MCF 10A (cell line): Measurements from ENCODE around the gene PRPF38A. TPM values are rescaled to one million over a fixed set of nuclear protein-coding genes. Genes with fewer than 3 reads are reported as not detected.

Experiments
- BruUV-seq: library from RNA; stranded (reverse); fragments of 400-500 nt; replicated peaks from 2 replicates; lab custom pipeline; 2021; lab: Mats Ljungman, UMichigan
- CTCF ChIA-PET: fragments of 300-600 bp; sonication (Branson Sonifier 250); formaldehyde crosslinking; extraction: SDS; loops from one replicate; lab custom pipeline; 2021; ENCODE audit warnings: antibody characterized with exemption, inconsistent platforms; lab: Yijun Ruan, JAX
- POLR2A ChIA-PET: fragments of 300-600, 350-650 bp; sonication (Branson Sonifier 250); formaldehyde crosslinking; extraction: SDS; loops from one replicate; lab custom pipeline; 2020; ENCODE audit warnings: antibody characterized with exemption, inconsistent platforms; lab: Yijun Ruan, JAX
- DNase-seq: peaks from one replicate; pipeline ENCODE4 v3.0.0-alpha.2; 2018; ENCODE audit not compliant: unreplicated experiment
- H3K27ac Mint-ChIP-seq: one replicate; pipeline ENCODE4 v1.8.0; 2022; ENCODE audit warnings: mild to moderate bottlenecking, low read depth, mixed read lengths; ENCODE audit not compliant: unreplicated experiment
- H3K27me3 Mint-ChIP-seq: one replicate; pipeline ENCODE4 v1.8.0; 2022; ENCODE audit warnings: mixed read lengths; ENCODE audit not compliant: insufficient read depth, unreplicated experiment
- H3K36me3 Mint-ChIP-seq: one replicate; pipeline ENCODE4 v1.8.0; 2022; ENCODE audit warnings: mild to moderate bottlenecking, moderate library complexity, mixed read lengths; ENCODE audit not compliant: insufficient read depth, unreplicated experiment
- H3K4me1 Mint-ChIP-seq: one replicate; pipeline ENCODE4 v1.8.0; 2022; ENCODE audit warnings: mixed read lengths; ENCODE audit not compliant: insufficient read depth, unreplicated experiment
- H3K4me3 Mint-ChIP-seq: one replicate; pipeline ENCODE4 v1.8.0; 2022; ENCODE audit warnings: mild to moderate bottlenecking, moderate library complexity, mixed read lengths; ENCODE audit not compliant: unreplicated experiment
- H3K9me3 Mint-ChIP-seq: one replicate; pipeline ENCODE4 v1.8.0; 2022; ENCODE audit warnings: mixed read lengths; ENCODE audit not compliant: unreplicated experiment
- CTCF ChIP-seq: fragments of 200-600 bp; IDR thresholded peaks from one replicate; pipeline ENCODE4 v1.8.0; 2022; ENCODE audit warnings: antibody characterized with exemption, mild to moderate bottlenecking; ENCODE audit not compliant: unreplicated experiment
- intact Hi-C: fragments of 100-400 bp; cut with micrococcal nuclease; formaldehyde crosslinking; loops from 2 replicates; pipeline ENCODE4 v1.14.1; 2022
- total RNA-seq: library from RNA; stranded (reverse); gene quantifications from 2 replicates; pipeline ENCODE4 v1.2.3, GENCODE V29; 2022

Gene PRPF38A
- total RNA-seq, 1 experiment from 2014 or later = 63.8 TPM

DNA sequence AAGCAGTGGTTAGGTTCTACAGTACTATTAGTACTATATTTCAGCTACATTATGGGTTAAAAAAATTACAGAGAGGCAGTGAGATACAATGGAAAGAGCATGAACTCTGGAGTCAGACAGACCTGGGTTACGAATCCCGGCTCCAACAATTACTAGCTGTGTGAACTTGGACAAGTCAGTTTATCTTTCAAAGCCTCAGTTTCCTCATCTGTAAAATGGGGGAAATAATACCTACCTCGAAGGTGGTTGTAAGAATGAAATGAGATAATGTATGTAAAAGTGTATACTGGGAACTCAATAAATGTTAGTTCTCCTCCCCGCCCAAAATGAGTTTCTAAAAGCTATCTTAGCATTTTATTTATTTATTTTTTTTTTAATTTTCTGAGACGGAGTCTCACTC, 59.5 kb downstream of the PRPF38A start:
- ChIA-PET POLR2A (interaction anchor here (0.8 to 2.3 kb wide), 3 partner anchors 10 to 17 kb away, joined by 4 to 7 read pairs (median 6); no protein-coding TSS in a partner anchor), CTCF (interaction anchor here (0.6 to 1.5 kb wide), 3 partner anchors 222 to 321 kb away, joined by 3 to 12 read pairs (median 3); no protein-coding TSS in a partner anchor)
- Mint-ChIP-seq H3K36me3 (peaks cover 85% of the 10 kb centered on the region), H3K4me3 (no peak overlapping the region), H3K4me1 (peaks cover 12% of the 10 kb centered on the region), H3K9me3 (no peaks in the 10 kb centered on the region), H3K27ac (no peak overlapping the region), H3K27me3 (no peaks in the 10 kb centered on the region)
- intact Hi-C loops = loop anchor here (5.0 to 10.0 kb wide), 2 partner anchors 88 to 201 kb away; partner anchors contain the start of gene TUT4
- BruUV-seq = no TSS peak
- TF ChIP-seq CTCF = no peak
- DNase-seq = no peak

DNA sequence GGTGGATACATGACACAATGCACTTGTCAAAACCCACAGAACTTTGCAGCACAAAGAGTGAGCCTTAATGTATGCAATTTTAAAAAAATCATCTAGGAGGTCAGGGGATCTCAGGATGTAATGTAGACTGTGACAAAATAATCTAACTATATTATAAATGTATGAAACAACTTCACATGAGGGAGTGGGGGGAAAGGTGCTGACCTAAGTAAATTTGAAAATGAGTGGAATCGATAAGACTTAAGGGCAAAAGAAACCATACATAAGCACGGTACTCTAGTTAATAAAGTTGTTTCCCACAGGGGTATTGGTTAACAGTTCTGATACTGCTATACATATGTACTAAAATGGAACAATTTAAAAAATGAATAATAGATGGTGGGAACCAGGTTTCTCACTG, 64.7 kb downstream of the PRPF38A start:
- Mint-ChIP-seq H3K4me1 (peaks cover 5% of the 10 kb centered on the region), H3K36me3 (peaks cover 65% of the 10 kb centered on the region), H3K27ac (no peak overlapping the region), H3K4me3 (no peak overlapping the region), H3K9me3 (no peaks in the 10 kb centered on the region), H3K27me3 (no peaks in the 10 kb centered on the region)
- CTCF ChIA-PET = no interaction called here
- intact Hi-C loops = loop anchor here (10.0 kb wide), 1 partner anchor 196 kb away; no protein-coding TSS in a partner anchor
- DNase-seq = no peak
- BruUV-seq = no TSS peak
- POLR2A ChIA-PET = interaction anchor here (0.7 kb wide), 1 partner anchor 35 kb away, joined by 4 read pairs; no protein-coding TSS in a partner anchor
- no peak for TF ChIP-seq CTCF

Other genes starting within 250 kb of the PRPF38A start
- gene CC2D1B, start 38.4 kb upstream of the PRPF38A start, total RNA-seq = 28.4 and 29.5 TPM in 2 replicates
- 1.8 and 2.7 TPM in 2 replicates for gene ORC1, start 179 bp upstream of the PRPF38A start, total RNA-seq
- 83.8 and 90.7 TPM in 2 replicates for gene TUT4, start 148.5 kb downstream of the PRPF38A start, total RNA-seq
- not detected in 2 replicates for gene GPX7, start 197.8 kb downstream of the PRPF38A start, total RNA-seq
- gene SHISAL2A, start 228.6 kb downstream of the PRPF38A start, total RNA-seq = 0.26 TPM in 1 of 2 replicates, not detected in the other